ENCODE data around the gene GFM1.
"Not testable (repeated sequence)": the region's sequence is repeated elsewhere in the genome, so short reads cannot be mapped to it uniquely, and the experiment has no call there.

Gene GFM1

GRCh38 chr3:158679547-158680000 is 35.2 kb downstream of the GFM1 start:
- no peak for DNase-seq

- no peak for DNase-seq
Observed at GRCh38 chr3:158680861-158681260, 36.5 kb downstream of the GFM1 start.

GRCh38 chr3:158683230-158683962 is 39.1 kb downstream of the GFM1 start:
- no peak for DNase-seq

GRCh38 chr3:158685159-158685558 is 40.8 kb downstream of the GFM1 start:
- DNase-seq: no peak

GRCh38 chr3:158693866-158694456 is 49.6 kb downstream of the GFM1 start:
- DNase-seq: not testable (repeated sequence)

GRCh38 chr3:158696618-158697017 is 52.3 kb downstream of the GFM1 start:
- DNase-seq: no peak

- DNase-seq: no peak
Observed at GRCh38 chr3:158700559-158700958, 56.2 kb downstream of the GFM1 start.

- DNase-seq: no peak
Observed at GRCh38 chr3:158701420-158702065, 57.2 kb downstream of the GFM1 start.

GRCh38 chr3:158702815-158703481 is 58.6 kb downstream of the GFM1 start:
- DNase-seq: no peak

- DNase-seq: no peak
Observed at GRCh38 chr3:158703566-158703965, 59.2 kb downstream of the GFM1 start.

GRCh38 chr3:158709666-158710083 is 65.3 kb downstream of the GFM1 start:
- no peak for DNase-seq

GRCh38 chr3:158710601-158711000 is 66.3 kb downstream of the GFM1 start:
- no peak for DNase-seq

- no peak for DNase-seq
Observed at GRCh38 chr3:158711886-158712285, 67.6 kb downstream of the GFM1 start.

- no peak for DNase-seq
Observed at GRCh38 chr3:158712443-158712842, 68.1 kb downstream of the GFM1 start.

GRCh38 chr3:158713094-158713499 is 68.8 kb downstream of the GFM1 start:
- DNase-seq: no peak

- DNase-seq: no peak
Observed at GRCh38 chr3:158717576-158717975, 73.2 kb downstream of the GFM1 start.

- no peak for DNase-seq
Observed at GRCh38 chr3:158718490-158719170, 74.3 kb downstream of the GFM1 start.

- DNase-seq: no peak
Observed at GRCh38 chr3:158722108-158722507, 77.8 kb downstream of the GFM1 start.

GRCh38 chr3:158723991-158724390 is 79.7 kb downstream of the GFM1 start:
- DNase-seq: no peak

GRCh38 chr3:158725348-158726011 is 81.2 kb downstream of the GFM1 start:
- DNase-seq: no peak

- no peak for DNase-seq
Observed at GRCh38 chr3:158727206-158728060, 83.1 kb downstream of the GFM1 start.

- DNase-seq: no peak
Observed at GRCh38 chr3:158728061-158728377, 83.7 kb downstream of the GFM1 start.

Measured in NCI-H524 treated with DMSO at 0.1 percent for 48 hours (cell line).